D721Med (cell line): ENCODE measurements around the gene PLEKHM2.

Source experiments
- DNase-seq: peaks from one replicate; pipeline ENCODE4 v3.0.0; 2011; ENCODE audit warnings: low spot score; ENCODE audit not compliant: insufficient read length
- FAIRE-seq: peaks from 2 replicates; lab custom pipeline; 2011; peaks lifted over from hg19 to GRCh38; lab: Jason Lieb, UNC
- TF ChIP-seq, protein P1 (sequence below): IDR thresholded peaks from 2 replicates; pipeline ENCODE4 v1.5.1; 2012; ENCODE audit warnings: mild to moderate bottlenecking, control low read depth; ENCODE audit not compliant: insufficient read depth; ENCODE audit errors: missing control alignments

PLEKHM2 gene

DNA sequence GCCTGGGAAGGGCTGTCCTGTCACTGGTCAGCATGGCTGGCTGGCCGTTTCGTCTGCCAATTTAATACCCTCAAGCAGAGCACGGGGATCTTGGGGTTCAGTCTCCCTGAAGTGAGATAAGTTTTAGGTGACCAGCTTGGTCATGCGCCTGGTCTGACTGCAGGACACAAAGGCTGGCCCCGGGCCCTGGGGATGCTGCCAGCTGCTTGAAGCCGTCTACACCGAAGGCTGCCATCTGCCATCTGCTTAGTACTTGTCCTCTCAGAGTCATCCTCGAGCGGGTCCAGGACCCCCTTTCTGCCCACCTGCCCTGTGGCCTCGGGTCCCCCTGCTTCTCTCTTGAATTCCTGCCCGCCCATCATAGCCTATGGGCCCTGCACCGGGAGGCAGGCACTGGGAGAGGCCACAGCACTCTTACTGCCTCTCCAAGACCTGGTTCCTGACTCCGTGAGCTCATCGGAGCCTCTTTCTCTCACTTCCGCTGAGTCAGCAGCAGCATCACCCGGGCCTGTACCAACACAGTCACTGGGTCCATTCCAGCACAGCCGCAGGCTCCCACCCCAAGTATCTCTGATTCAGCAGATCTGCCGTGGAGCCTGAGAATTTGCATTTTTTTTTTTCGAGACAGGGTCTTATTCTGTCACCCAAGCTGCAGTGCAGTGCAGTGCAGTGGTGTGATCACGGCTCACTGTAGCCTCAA lies 81.5 kb downstream of the PLEKHM2 start:
- no peak for DNase-seq
- no peak for FAIRE-seq
- TF ChIP-seq, protein P1, sequence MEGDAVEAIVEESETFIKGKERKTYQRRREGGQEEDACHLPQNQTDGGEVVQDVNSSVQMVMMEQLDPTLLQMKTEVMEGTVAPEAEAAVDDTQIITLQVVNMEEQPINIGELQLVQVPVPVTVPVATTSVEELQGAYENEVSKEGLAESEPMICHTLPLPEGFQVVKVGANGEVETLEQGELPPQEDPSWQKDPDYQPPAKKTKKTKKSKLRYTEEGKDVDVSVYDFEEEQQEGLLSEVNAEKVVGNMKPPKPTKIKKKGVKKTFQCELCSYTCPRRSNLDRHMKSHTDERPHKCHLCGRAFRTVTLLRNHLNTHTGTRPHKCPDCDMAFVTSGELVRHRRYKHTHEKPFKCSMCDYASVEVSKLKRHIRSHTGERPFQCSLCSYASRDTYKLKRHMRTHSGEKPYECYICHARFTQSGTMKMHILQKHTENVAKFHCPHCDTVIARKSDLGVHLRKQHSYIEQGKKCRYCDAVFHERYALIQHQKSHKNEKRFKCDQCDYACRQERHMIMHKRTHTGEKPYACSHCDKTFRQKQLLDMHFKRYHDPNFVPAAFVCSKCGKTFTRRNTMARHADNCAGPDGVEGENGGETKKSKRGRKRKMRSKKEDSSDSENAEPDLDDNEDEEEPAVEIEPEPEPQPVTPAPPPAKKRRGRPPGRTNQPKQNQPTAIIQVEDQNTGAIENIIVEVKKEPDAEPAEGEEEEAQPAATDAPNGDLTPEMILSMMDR = no peak

DNA sequence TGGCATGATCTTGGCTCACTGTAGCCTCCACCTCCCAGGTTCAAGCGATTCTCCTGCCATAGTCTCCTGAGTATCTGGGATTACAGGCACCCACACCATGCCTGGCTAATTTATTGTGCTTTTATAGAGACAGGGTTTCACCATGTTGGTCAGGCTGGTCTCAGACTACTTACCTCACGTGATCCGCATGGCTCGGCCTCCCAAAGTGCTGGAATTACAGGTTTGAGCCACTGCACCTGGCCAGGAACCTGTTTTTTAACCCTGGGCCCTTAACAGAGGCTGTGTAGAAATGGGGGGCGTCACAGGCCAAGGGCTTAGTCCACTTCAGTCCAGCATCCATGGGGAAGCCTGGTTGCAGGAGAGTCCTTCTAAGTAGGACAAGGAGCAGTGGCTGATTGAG lies 83.8 kb downstream of the PLEKHM2 start:
- no peak for FAIRE-seq
- TF ChIP-seq, protein P1 = no peak

DNA sequence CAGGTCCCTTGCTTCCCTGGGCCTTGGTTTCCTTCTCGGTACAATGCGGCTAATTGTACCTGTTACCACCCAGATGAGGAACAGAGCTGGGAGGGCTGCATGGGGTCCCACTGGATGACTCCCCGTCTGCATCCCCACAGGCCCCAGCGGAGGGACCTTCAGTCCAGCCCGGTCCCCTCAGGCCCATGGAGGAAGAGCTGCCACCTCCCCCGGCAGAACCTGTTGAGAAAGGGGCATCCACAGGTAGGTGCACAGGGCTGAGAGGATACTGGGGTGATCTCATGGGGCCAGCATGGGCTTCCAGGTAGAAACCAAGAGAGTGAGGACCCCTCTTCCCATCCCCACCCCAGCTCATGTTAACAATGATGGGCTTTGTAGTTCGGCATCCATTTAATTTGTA lies 84.3 kb downstream of the PLEKHM2 start:
- no peak for DNase-seq
- TF ChIP-seq, protein P1 = no peak
- FAIRE-seq = no peak

More for the DNA sequence above, 83.8 kb downstream of the PLEKHM2 start:
- DNase-seq = no peak

DNA sequence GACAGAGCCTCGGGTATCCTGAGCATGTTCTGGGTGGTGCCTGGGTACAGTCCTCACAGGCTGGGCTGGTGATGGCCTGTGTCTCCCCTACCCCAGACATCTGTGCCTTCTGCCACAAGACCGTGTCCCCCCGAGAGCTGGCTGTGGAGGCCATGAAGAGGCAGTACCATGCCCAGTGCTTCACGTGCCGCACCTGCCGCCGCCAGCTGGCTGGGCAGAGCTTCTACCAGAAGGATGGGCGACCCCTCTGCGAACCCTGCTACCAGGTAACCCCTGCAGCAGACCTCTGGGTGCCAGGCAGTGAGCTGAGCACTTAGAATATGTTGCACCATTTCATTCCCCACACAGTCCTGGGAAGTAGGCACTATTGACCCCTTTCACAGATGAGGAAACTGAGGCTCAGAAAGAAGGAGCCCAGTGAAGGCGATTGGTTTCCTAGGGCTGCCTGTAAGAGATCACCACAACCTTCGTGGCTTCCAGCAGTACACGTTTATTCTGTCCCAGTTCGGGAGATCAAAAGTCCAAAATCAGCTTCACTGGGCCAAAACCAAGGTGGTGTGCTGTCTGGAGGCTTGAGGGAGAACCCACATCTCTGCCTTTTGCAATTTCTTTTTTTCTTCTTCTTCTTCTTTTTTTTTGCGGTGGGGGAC lies 86.3 kb downstream of the PLEKHM2 start:
- TF ChIP-seq, protein P1 = no peak
- no peak for FAIRE-seq
- DNase-seq = no peak

DNA sequence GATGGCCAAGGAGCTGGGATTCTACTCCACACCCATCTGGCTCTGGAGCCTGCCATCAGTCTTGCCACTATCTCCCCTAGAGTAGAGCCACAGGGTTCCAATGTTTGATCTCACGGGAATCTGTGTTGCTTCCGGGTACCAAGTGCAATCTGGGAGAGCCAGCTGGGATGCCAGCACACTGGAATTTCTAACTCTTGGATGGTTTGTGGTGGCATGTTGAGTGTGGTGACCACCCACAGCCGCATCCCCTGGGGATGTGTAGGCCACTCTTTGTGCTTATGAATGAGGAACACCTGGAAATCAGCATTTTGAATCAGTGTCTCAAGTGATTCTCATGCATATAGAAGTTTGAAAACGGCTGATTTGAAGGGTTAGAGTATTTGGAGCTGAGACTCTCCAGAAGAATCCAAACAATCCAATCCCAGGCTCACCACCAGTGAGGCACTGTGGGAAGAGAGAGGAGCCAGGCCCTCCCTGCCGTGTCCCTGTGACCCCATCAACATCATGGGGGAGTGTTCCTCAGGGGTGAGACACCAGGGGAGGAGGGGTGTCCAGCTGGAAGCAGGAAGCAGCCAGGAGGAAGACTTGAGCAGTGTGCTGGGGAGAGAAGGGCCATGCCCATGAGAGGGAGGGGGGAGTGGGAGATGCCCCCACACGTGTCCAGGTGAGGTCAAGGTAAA lies 87.9 kb downstream of the PLEKHM2 start:
- DNase-seq = no peak
- no peak for FAIRE-seq
- TF ChIP-seq, protein P1 = no peak

DNA sequence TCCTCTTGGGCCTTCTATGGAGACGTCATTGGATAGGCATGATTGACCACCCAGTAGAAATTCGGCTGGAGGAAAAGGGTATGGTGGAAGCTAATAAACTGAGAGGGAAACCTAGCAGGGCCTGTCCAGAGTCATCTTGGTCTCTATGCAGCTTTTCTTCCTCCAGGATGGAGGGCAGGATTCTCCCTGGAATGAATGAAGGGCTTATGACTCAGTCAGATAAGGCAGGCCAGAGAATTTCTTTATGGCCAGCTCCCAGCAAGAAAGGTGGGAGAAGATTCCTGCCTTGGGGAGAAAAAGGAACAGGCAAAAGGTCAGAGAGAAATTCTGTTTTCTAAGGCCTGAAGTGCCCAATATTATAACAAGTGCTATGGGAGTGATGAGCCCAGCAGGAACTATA lies 91.6 kb downstream of the PLEKHM2 start:
- DNase-seq (no peak), FAIRE-seq (no peak)
- TF ChIP-seq, protein P1 = no peak
